HT-29 (cell line): Measurements from ENCODE around the gene OXSR1. TPM values are rescaled to one million over a fixed set of nuclear protein-coding genes. Genes with fewer than 3 reads are reported as not detected.
"Not testable (repeated sequence)": the region's sequence is repeated elsewhere in the genome, so short reads cannot be mapped to it uniquely, and the experiment has no call there.

Experiments
- DNase-seq: peaks from one replicate; pipeline ENCODE4 v3.0.0-alpha.2; 2015; ENCODE audit warnings: low spot score
- total RNA-seq: library from RNA; depleted of rRNA; stranded (reverse); fragments of >200 nt; shearing (Covaris generic); gene quantifications from 2 replicates; pipeline ENCODE4 v1.2.3, GENCODE V29; 2014

Gene OXSR1
- total RNA-seq, 1 experiment from 2014 or later = 12.9 TPM

- DNase-seq = no peak
These were observed 23.4 kb upstream of the OXSR1 start for GRCh38 chr3:38141952-38142273.

DNA sequence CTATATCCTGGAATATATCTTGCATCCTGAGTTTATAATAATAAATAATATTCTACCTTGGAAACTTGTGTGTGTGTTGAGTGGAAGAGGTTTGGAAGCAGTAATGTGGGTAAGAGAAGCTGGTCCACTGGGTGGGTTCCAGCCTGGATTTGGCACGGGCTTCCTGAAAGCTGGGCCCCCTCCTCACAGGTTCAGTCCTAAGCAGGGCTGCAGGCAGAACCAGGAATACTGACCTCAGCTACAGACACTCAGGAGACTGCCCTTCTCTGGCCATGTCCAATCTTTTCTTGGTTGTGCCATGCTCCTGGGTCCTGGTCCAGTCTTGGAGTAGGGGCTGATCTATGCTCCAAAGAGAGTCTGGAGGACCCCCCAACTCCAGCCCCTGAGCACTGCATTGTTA is 22.4 kb upstream of the OXSR1 start:
- DNase-seq = no peak

DNA sequence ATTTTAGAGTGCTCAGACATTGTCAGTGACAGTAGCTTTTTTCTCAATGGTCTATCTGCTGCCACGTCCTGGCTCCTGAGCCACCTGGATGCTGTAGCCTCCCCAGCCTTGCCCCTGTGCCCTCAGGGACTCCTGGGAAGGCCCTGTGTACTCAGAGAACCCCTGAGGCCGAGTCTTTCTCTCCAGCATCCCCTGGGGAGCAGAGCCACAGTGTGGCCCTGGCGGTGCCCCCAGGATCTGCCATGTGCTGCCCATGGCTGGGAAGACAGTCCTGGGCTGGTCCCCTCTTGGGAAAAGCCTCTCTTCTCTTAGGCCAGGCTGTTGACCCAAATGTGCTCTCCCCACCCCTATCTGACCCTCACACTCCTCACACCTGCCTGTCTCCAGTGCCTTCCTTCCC is 21.8 kb upstream of the OXSR1 start:
- DNase-seq = no peak

- no peak for DNase-seq
These were observed 18.8 kb upstream of the OXSR1 start for GRCh38 chr3:38146504-38146903.

- DNase-seq = no peak
These were observed 17.9 kb upstream of the OXSR1 start for GRCh38 chr3:38147421-38147820.

DNA sequence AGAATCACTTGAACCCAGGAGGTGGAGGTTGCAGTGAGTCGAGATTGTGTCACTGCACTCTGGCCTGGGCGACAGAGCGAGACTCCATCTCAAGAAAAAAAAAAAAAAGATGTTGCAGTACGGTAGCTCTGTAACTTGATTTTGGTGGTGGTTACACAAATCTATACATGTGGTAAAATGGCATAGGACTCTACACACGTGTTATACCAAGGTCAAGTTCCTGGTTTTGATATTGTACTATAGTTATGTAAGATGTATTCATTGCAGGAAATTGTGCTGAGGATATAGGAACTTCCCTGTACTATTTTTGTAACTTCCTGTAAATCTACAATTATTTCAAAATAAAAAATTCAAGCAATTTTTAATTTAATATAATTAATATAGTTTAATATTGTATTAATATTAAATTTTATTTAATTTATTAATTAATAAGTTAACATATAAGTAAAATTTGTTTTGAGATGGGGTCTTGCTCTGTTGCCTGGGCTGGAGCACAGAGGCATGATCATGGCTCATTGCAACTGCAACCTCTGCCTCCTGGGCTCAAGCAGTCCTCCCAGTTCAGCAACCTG is 16.9 kb upstream of the OXSR1 start:
- no peak for DNase-seq

DNA sequence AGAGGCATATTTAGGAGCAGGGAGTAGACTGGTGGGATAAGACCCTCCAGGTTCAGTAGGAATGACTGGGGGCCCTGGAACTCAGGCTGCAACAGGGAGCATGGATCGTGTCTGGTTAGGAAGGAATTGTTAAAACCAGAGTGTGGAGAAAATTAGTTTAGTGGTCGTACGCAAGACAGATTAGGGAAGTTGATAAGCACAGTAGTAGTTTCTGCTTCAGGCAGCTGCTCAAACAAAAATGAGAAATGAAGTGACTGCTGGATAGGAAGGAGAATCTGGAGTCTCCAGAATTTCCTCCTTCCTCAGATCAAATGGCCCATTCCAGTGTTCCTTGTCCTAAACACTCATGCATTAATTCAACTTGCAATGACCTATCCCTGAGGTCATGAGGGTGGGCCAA is 15.6 kb upstream of the OXSR1 start:
- no peak for DNase-seq

GRCh38 chr3:38150780-38151528 is 14.4 kb upstream of the OXSR1 start:
- DNase-seq = no peak

DNA sequence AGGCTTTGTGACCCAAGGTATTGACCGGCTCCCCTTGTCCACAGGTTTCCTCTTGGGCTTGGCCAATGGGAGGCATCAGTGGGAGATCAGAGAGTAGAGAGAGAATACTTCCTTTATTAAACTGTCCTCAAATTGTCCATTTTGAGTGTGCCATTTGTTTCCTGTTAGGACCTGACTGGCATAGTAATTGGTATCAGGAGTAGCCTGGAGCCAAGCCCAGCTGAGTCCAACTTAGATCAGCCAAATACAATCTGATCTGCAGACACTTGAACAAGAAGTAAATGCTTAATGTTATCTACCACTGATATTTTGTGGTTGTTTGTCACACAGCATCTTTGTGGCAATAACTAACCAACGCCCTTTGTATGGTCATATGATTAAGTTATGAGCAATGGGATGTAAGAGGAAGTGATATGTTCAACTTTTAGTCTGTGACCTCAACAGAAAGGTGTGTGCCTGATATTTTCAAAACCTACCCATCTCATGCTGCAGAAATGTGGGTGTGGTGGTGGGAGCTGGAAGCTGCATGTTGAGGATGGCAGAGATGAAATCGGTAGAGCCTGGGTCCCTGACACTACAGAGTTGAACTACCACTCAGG is 13.6 kb upstream of the OXSR1 start:
- no peak for DNase-seq

GRCh38 chr3:38152609-38153008 is 12.7 kb upstream of the OXSR1 start:
- DNase-seq = no peak

- no peak for DNase-seq
These were observed 12.1 kb upstream of the OXSR1 start for GRCh38 chr3:38153221-38153620.

- DNase-seq = peak; percentile 65
These were observed 11.3 kb upstream of the OXSR1 start for GRCh38 chr3:38154033-38154494.

DNA sequence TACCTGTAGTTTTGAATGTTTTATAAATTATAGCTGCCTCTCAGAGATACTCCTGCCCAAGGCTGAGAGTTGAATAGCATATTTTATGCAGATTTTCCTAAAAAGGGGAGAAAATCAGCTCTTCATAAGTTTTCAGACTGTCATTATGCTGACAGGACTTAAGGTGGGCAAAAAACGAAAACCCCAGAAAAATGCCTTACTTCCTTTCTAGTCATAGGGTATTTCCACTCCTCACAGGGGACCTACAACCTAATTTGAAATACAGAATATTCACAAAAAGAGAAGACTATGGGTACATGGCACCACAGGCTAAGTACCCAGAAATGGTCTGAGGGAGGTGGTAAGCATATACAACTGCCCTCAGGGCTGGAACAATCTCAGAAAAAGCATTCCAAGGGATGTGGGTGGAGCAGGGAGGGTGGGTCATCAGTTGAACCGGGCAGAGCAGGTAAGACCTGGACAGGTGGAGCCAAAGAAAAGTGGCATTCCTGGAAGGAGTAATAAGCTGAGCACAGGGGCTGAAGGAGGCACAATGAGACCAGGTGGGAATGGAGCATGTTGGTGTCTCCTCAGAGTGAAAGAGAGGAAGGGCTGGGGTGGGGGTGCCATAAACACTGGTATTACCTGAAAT is 10.6 kb upstream of the OXSR1 start:
- DNase-seq = peak; percentile 88

GRCh38 chr3:38155825-38156224 is 9.5 kb upstream of the OXSR1 start:
- DNase-seq = no peak

DNA sequence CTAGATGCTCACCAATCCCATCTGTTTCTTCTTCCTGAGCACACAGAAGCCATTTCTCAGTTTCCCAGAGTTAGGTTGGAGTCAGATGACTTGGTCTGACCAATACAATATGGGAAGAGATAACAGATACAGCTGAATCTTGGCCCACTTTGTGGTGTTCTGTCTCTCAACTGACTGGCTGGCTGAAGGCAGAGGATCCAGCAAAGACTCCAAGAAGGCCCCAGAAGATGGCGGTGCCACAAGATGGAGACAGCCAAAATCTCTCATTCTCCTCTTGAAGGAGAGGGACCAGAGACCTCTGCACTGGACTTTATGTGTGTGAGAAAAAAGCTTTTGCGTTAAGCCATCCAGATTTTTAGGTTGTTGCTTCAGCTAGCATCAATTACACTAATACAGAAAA is 8.2 kb upstream of the OXSR1 start:
- DNase-seq = no peak

DNA sequence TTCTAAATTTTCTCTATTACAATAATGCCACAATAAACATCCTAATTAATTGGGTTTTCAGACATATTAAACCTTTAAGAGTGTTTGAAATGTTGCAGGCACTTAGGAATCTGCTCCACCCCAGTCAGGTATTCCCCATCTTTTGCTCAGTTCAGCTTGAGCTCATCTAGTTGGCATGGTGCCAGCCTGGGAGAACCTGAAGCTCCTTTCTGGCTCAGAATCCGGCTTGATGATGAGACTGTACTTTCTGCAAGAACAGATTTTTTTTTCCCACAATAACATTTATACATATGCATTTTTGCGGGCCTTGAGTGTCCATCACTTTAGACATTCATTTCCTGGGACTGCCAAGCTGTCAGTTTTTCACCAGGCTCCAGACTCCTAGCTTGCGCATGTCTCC is 7.7 kb upstream of the OXSR1 start:
- peak; percentile 77 for DNase-seq

GRCh38 chr3:38158472-38158871 is 6.9 kb upstream of the OXSR1 start:
- DNase-seq = no peak

- DNase-seq = not testable (repeated sequence)
These were observed 4.6 kb upstream of the OXSR1 start for GRCh38 chr3:38160704-38161103.

DNA sequence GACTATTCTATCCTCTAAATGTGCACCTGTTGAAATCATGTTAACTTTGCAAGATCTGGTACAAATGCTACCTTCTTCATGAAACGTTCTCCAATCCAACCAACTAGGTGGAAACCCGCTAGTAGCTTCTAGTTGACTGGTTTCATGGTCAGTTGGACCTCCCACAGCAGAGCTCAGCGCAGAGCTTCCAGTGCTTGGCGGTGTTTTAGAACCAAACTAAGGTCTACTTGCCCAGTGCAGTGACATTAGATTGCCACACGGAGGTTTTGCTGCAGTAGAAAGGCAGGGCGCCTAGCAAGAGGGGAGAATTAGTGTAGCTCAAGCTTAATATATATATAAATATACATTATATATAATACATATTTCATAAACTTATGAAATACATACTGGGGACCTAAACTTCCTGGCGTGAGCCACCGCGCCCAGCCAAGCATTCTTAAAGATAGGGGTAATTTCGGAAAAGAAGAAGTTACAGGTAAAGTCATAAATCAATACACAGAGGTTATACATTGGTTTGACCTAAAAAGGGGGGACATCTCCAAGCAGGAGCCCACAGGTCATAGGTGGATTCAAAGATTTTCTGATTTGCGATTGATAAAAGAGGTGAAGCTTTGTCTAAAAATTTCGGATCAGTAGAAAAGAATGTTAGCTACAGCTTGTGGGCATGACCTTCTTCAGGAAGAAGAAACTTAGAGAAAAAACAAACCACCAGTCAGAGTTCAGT is 2.1 kb upstream of the OXSR1 start:
- peak; percentile 38 for DNase-seq

DNA sequence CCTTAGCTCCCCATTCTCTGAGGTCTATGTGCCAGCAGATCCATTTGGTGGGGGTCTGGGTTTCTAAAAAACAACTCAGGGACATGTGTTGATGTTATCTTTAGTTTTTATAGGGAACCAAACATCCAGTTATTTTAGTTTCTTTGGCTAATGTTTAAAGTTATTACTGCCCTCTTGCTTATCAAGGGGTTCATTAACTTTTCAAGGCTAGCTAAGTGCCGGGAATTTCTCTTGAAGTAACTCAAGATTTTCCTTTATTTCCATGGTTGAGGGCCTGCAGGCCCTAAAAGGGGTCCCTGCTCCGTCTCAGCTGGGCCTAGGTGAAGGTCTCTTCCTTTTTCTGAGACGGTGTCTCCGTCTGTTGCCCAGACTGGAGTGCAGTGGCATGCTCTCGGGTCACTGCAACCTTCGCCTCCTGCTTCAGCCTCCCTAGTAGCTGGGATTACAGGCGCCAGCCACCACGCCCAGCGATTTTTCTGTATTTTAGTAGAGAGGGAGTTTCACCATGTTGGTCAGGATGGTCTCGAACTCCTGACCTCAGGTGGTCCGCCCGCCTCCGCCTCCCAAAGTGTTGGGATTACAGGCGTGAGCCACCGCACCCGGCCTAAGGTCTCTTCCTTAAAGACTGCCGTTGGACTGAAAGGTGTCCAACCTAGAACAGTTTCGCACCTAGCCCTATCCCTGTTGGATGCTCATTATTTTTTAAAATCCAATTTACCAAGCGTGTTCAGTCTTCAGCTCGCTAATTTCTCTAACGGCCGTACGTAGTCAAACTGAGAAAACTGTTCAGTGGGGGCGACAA is 1.3 kb upstream of the OXSR1 start:
- no peak for DNase-seq

DNA sequence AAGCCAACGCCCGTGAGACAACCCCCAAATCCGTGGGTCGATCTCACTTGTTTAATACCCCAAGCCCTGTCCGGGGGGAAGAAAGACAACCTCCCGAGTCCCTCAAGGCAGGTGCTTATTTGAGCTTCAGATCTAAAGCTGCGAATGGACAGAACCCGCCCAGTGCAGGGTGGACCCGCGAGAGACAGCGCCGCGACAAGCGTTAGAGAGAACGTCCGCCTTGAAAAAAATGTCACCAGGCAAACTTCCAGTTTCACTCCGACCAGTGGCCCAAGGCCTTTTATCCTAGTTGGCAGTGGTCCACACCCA is 740 bp upstream of the OXSR1 start:
- DNase-seq = no peak
